H1 (cell line): ENCODE data around the gene JMJD1C. TPM values are rescaled to one million over a fixed set of nuclear protein-coding genes. Genes with fewer than 3 reads are reported as not detected.

ENCODE experiments used
- ASH2L ChIP-seq: fragments of 200-600, 300-600 bp; sonication (generic); IDR thresholded peaks from one replicate; pipeline ENCODE4 v1.7.1; 2017; ENCODE audit warnings: low read length
- BRCA1 ChIP-seq: IDR thresholded peaks from 2 replicates; pipeline ENCODE4 v1.6.1; 2012; ENCODE audit warnings: low read depth, low read length, improper control_type of control experiment
- CREB1 ChIP-seq: IDR thresholded peaks from 2 replicates; pipeline ENCODE4 v1.6.1; 2012; ENCODE audit warnings: inconsistent platforms
- JUN ChIP-seq: IDR thresholded peaks from 2 replicates; pipeline ENCODE4 v1.6.1; 2011; ENCODE audit warnings: low read depth, mild to moderate bottlenecking, improper control_type of control experiment, low read length
- JUND ChIP-seq: IDR thresholded peaks from 2 replicates; pipeline ENCODE4 v1.6.1; 2011; ENCODE audit warnings: mild to moderate bottlenecking, improper control_type of control experiment, low read length
- KDM4A ChIP-seq: IDR thresholded peaks from one replicate; pipeline ENCODE4 v1.7.1; 2012; ENCODE audit warnings: low read depth, mild to moderate bottlenecking, moderate library complexity, low read length, inconsistent platforms; ENCODE audit not compliant: severe bottlenecking
- MAFK ChIP-seq: IDR thresholded peaks from 2 replicates; pipeline ENCODE4 v1.6.1; 2012; ENCODE audit warnings: low read depth, mild to moderate bottlenecking, improper control_type of control experiment, low read length
- NANOG ChIP-seq: IDR thresholded peaks from 2 replicates; pipeline ENCODE4 v1.6.1; 2011; ENCODE audit warnings: low read length, low read depth, mild to moderate bottlenecking, inconsistent platforms; ENCODE audit not compliant: insufficient read depth, poor library complexity, severe bottlenecking
- NRF1 ChIP-seq: IDR thresholded peaks from 2 replicates; pipeline ENCODE4 v1.6.1; 2011; ENCODE audit warnings: mild to moderate bottlenecking, low read depth, low read length, improper control_type of control experiment
- RAD21 ChIP-seq, 2 experiments: IDR thresholded peaks in 1 of 2; conservative IDR thresholded peaks in 1 of 2; 2 replicates each; pipeline ENCODE4 v1.6.1; 2011; ENCODE audit warnings: low read depth in 2 of 2, low read length in 2 of 2, improper control_type of control experiment in 1 of 2, inconsistent platforms in 1 of 2, mild to moderate bottlenecking in 1 of 2, moderate library complexity in 1 of 2
- RBBP5 ChIP-seq: IDR thresholded peaks from 2 replicates; pipeline ENCODE4 v1.7.1; 2012; ENCODE audit warnings: low read depth, mild to moderate bottlenecking, inconsistent platforms, low read length, moderate library complexity, borderline replicate concordance
- RFX5 ChIP-seq: IDR thresholded peaks from 2 replicates; pipeline ENCODE4 v1.6.1; 2011; ENCODE audit warnings: low read depth, low read length, improper control_type of control experiment, borderline replicate concordance
- SAP30 ChIP-seq: fragments of 300-600 bp; sonication (generic); IDR thresholded peaks from 2 replicates; pipeline ENCODE4 v1.7.1; 2012; ENCODE audit warnings: low read length, moderate library complexity, mild to moderate bottlenecking, inconsistent platforms; ENCODE audit not compliant: insufficient read depth, insufficient replicate concordance
- SIRT6 ChIP-seq: IDR thresholded peaks from one replicate; pipeline ENCODE4 v1.7.1; 2012; ENCODE audit warnings: low read length, inconsistent platforms
- SIX5 ChIP-seq: IDR thresholded peaks from 2 replicates; pipeline ENCODE4 v1.6.1; 2011; ENCODE audit warnings: mild to moderate bottlenecking, low read depth, low read length
- TAF7 ChIP-seq: optimal IDR thresholded peaks from 2 replicates; pipeline ENCODE3; 2011; ENCODE audit warnings: low read depth, mild to moderate bottlenecking, inconsistent platforms, low read length, moderate library complexity, borderline replicate concordance
- TCF12 ChIP-seq: IDR thresholded peaks from 2 replicates; pipeline ENCODE4 v1.6.1; 2011; ENCODE audit warnings: low read depth, mild to moderate bottlenecking, low read length
- TEAD4 ChIP-seq: IDR thresholded peaks from 2 replicates; pipeline ENCODE4 v1.6.1; 2012; ENCODE audit warnings: low read depth, low read length, inconsistent platforms, mixed read lengths
- USF2 ChIP-seq: IDR thresholded peaks from 2 replicates; pipeline ENCODE4 v1.6.1; 2011; ENCODE audit warnings: low read length, improper control_type of control experiment
- ZNF274 ChIP-seq: IDR thresholded peaks from 2 replicates; pipeline ENCODE4 v1.7.0; 2012; ENCODE audit warnings: low read length, borderline replicate concordance; ENCODE audit errors: extremely low read depth
- polyA plus RNA-seq, 7 experiments: library from polyadenylated mRNA; depleted of rRNA in 3 of 7; stranded (reverse) in 5 of 7; unstranded in 2 of 7; fragments of >200 nt in 5 of 7; fragments of 200-250 nt in 2 of 7; gene quantifications; 1 replicate in 5 of 7; 2 replicates in 1 of 7; 4 replicates in 1 of 7; pipeline versions ENCODE4 v1.2.1 to v1.2.3, GENCODE V29; 2011 to 2013; ENCODE audit warnings: missing spikeins in 2 of 7, mixed read lengths in 2 of 7
- total RNA-seq: library from RNA; stranded (reverse); fragmentation: NEBNext Ultra II Directional; extraction: Animal tissue kit (Norgen Biotek cat#: 25700); gene quantifications from 2 replicates; pipeline ENCODE4 v1.2.1, GENCODE V29; 2021
- TF ChIP-seq, protein P1 (sequence below): IDR thresholded peaks from 2 replicates; pipeline ENCODE4 v1.6.1; 2012; ENCODE audit warnings: inconsistent platforms
- TF ChIP-seq, protein P2 (sequence below): IDR thresholded peaks from 2 replicates; pipeline ENCODE4 v1.6.1; 2012; ENCODE audit warnings: inconsistent platforms

Gene JMJD1C
- total and polyA plus RNA-seq, 2 of the 8 experiments (the other 6 are each of a cell fraction or from before 2014, with no cell fraction given), result 54.5 to 210 TPM

DNA sequence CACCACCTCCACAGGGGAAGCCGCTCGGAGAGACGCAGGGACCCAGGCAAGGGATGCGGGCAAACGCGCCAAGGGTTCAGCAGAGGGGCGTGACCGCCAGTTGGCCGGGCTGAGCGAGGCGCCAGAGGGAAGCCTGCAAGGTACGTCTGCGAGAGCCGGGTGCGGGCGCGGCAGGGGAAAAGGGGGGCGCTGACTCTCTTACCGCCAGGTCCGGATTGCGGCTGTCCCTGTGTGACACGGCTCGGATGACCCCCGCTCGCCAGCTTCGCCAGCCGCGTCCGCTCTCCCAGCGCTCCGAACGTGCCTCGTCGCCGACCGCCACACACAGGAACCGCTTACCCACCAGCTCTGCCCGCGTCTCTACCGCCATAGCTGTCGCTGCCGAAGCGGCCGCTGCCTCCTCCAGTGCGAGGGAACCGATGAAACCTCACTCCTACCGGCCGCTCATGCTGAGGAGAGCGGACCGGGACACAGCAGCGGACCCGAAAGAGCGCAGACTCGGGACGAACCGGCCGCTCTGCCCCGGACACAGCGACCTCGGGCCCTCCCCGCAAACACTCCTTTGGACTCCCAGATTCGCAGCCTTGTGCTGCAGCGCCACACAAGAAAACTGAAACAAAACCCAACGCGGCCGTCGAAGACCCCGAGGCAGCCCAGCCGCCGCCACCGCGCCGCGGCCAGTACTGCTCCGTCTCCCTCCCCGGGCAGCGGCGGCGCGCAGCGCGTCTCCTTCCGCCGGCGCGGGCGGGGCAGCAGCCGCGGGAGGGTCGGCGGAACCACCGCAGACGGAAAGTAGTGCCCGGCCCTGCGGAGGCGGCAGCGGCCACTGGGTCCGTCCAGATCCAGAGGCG lies at the start of gene JMJD1C (continued):
- TF ChIP-seq, protein P1, sequence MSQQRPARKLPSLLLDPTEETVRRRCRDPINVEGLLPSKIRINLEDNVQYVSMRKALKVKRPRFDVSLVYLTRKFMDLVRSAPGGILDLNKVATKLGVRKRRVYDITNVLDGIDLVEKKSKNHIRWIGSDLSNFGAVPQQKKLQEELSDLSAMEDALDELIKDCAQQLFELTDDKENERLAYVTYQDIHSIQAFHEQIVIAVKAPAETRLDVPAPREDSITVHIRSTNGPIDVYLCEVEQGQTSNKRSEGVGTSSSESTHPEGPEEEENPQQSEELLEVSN, result peak; percentile 28; the same call in 1 of the 2 replicates
- TF ChIP-seq JUN (no peak), KDM4A (peak; percentile 97), RFX5 (no peak), JUND (no peak), NANOG (peak; percentile 5), SIRT6 (no peak), TEAD4 (no peak), TCF12 (no peak), USF2 (no peak; the same call in 1 of the 2 replicates), SAP30 (peak; percentile 23), TAF7 (peak; percentile 89), ZNF274 (no peak), MAFK (no peak), CREB1 (no peak), RAD21 (IDR thresholded peaks at IDR 0.05 in 1 of 2, conservative IDR thresholded peaks at IDR 0.05 in 1 of 2; ENCODE audit: low read depth in 2 of 2, low read length in 2 of 2) (peak; percentile 0 to 46; a peak in 2 of 4 replicates), NRF1 (no peak), SIX5 (no peak), ASH2L (peak; percentile 100), RBBP5 (peak; percentile 99), BRCA1 (no peak; the same call in 1 of the 2 replicates)
- TF ChIP-seq, protein P2, sequence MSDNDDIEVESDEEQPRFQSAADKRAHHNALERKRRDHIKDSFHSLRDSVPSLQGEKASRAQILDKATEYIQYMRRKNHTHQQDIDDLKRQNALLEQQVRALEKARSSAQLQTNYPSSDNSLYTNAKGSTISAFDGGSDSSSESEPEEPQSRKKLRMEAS, result peak; percentile 26; the same call in 1 of the 2 replicates
